Measurements from ENCODE around the gene RAPGEF2. TPM values are rescaled to one million over a fixed set of nuclear protein-coding genes. Genes with fewer than 3 reads are reported as not detected.

RAPGEF2 gene
- total and polyA plus RNA-seq, 8 donors: 3.3 to 78.1 (median 37.2) TPM

GRCh38 chr4:159369256-159369655 is 266.4 kb downstream of the RAPGEF2 start:
- Histone ChIP-seq H3K9me3 (peaks cover 0 to 5% (median 0%) of the 10 kb centered on the region in 4 donors), H3K27ac (no peak overlapping the region), H3K27me3 (peaks cover 0 to 3% (median 0%) of the 10 kb centered on the region in 3 donors), H3K4me1 (no peaks in the 10 kb centered on the region), H3K4me3 (no peak overlapping the region), H3K36me3 (no peaks in the 10 kb centered on the region)
- DNase-seq: no peak
- TF ChIP-seq EP300 (IDR thresholded peaks at IDR 0.05) (no peak), POLR2AphosphoS5 (IDR thresholded peaks at IDR 0.05) (no peak), CTCF (IDR thresholded peaks at IDR 0.05) (no peak), POLR2A (IDR thresholded peaks at IDR 0.05) (no peak)
- intact Hi-C loops (cut with DNase I; ENCODE audit: low total_unique reads): no loop called here
- 84 to 94% (median 88%) methylated on average over 8 of the region's 8 CpGs for WGBS, 5 donors

GRCh38 chr4:159370286-159370685 is 267.4 kb downstream of the RAPGEF2 start:
- H3K9me3 ChIP-seq: peaks cover 0 to 5% (median 0%) of the 10 kb centered on the region in 4 donors
- peaks cover 0 to 3% (median 0%) of the 10 kb centered on the region in 3 donors for H3K27me3 ChIP-seq
- no peak overlapping the region for H3K4me3 ChIP-seq
- DNase-seq: no peak
- WGBS, 5 donors: 68 to 89% (median 83%) methylated on average over 1 of the region's 1 CpG
- no peak for TF ChIP-seq EP300 (IDR thresholded peaks at IDR 0.05)
- TF ChIP-seq CTCF (IDR thresholded peaks at IDR 0.05): no peak
- TF ChIP-seq POLR2A (IDR thresholded peaks at IDR 0.05): no peak
- no peak for TF ChIP-seq POLR2AphosphoS5 (IDR thresholded peaks at IDR 0.05)
- H3K27ac ChIP-seq: no peak overlapping the region
- H3K36me3 ChIP-seq: no peaks in the 10 kb centered on the region
- H3K4me1 ChIP-seq: no peaks in the 10 kb centered on the region
- intact Hi-C loops (cut with DNase I; ENCODE audit: low total_unique reads): no loop called here

GRCh38 chr4:159374749-159375530 is 272.1 kb downstream of the RAPGEF2 start:
- 60 to 74% (median 67%) methylated on average over 3 of the region's 3 CpGs for WGBS, 5 donors

GRCh38 chr4:159376289-159376688 is 273.4 kb downstream of the RAPGEF2 start:
- Histone ChIP-seq H3K4me1 (no peaks in the 10 kb centered on the region), H3K27ac (no peak overlapping the region), H3K27me3 (no peaks in the 10 kb centered on the region), H3K9me3 (peaks cover 0 to 5% (median 0%) of the 10 kb centered on the region in 4 donors), H3K4me3 (no peak overlapping the region), H3K36me3 (no peaks in the 10 kb centered on the region)
- TF ChIP-seq EP300 (IDR thresholded peaks at IDR 0.05) (no peak), POLR2AphosphoS5 (IDR thresholded peaks at IDR 0.05) (no peak), POLR2A (IDR thresholded peaks at IDR 0.05) (no peak), CTCF (IDR thresholded peaks at IDR 0.05) (no peak)
- intact Hi-C loops (cut with DNase I; ENCODE audit: low total_unique reads): no loop called here
- no peak for DNase-seq
- 84 to 93% (median 88%) methylated on average over 5 of the region's 5 CpGs for WGBS, 5 donors

More at GRCh38 chr4:159374749-159375530, 272.1 kb downstream of the RAPGEF2 start:
- intact Hi-C loops (cut with DNase I; ENCODE audit: low total_unique reads): no loop called here
- Histone ChIP-seq H3K4me1 (no peaks in the 10 kb centered on the region), H3K9me3 (peaks cover 0 to 5% (median 0%) of the 10 kb centered on the region in 4 donors), H3K27ac (no peak overlapping the region), H3K4me3 (no peak overlapping the region), H3K36me3 (no peaks in the 10 kb centered on the region), H3K27me3 (no peaks in the 10 kb centered on the region)
- DNase-seq: no peak
- TF ChIP-seq POLR2A (IDR thresholded peaks at IDR 0.05) (no peak), CTCF (IDR thresholded peaks at IDR 0.05) (no peak), EP300 (IDR thresholded peaks at IDR 0.05) (no peak), POLR2AphosphoS5 (IDR thresholded peaks at IDR 0.05) (no peak)

Measured in stomach (tissue), 9 donors.